HCT116 (cell line): Measurements from ENCODE around the gene KRTAP1-4.

ENCODE experiments used
- CEBPB ChIP-seq: IDR thresholded peaks from 2 replicates; pipeline ENCODE4 v1.6.1; 2012; ENCODE audit warnings: low read depth
- EZH2phosphoT487 ChIP-seq: fragments of 200-600 bp; IDR thresholded peaks from 2 replicates; pipeline ENCODE4 v1.6.1; 2018; ENCODE audit warnings: antibody characterized with exemption, borderline replicate concordance
- POLR2A ChIP-seq: IDR thresholded peaks from 2 replicates; pipeline ENCODE4 v1.7.0; 2011; ENCODE audit warnings: borderline replicate concordance; ENCODE audit not compliant: insufficient read depth, insufficient read length; ENCODE audit errors: extremely low read depth
- POLR2AphosphoS5 ChIP-seq: IDR thresholded peaks from 2 replicates; pipeline ENCODE4 v1.6.1; 2011; ENCODE audit warnings: mild to moderate bottlenecking, low read depth, low read length, moderate library complexity
- ZFX ChIP-seq: fragments of 450-650 bp; IDR thresholded peaks from 2 replicates; pipeline ENCODE4 v1.6.1; 2017
- TF ChIP-seq, protein P1 (sequence below), 3 experiments: fragments of 200-600 bp in 1 of 3; sonication (generic) in 1 of 3; IDR thresholded peaks in 2 of 3; conservative IDR thresholded peaks in 1 of 3; 2 replicates each; pipeline ENCODE4 v1.5.1; 2012 to 2017; ENCODE audit warnings: low read depth in 2 of 3, low read length in 2 of 3, antibody characterized with exemption in 1 of 3, borderline replicate concordance in 1 of 3, control low read depth in 1 of 3, mild to moderate bottlenecking in 1 of 3, mixed read lengths in 1 of 3, mixed run types in 1 of 3, moderate library complexity in 1 of 3; ENCODE audit not compliant: insufficient read depth in 1 of 3
- TF ChIP-seq, protein P2 (sequence below): IDR thresholded peaks from 2 replicates; pipeline ENCODE4 v1.6.1; 2012
- TF ChIP-seq, protein P3 (sequence below): IDR thresholded peaks from 2 replicates; pipeline ENCODE4 v1.6.1; 2012

DNA sequence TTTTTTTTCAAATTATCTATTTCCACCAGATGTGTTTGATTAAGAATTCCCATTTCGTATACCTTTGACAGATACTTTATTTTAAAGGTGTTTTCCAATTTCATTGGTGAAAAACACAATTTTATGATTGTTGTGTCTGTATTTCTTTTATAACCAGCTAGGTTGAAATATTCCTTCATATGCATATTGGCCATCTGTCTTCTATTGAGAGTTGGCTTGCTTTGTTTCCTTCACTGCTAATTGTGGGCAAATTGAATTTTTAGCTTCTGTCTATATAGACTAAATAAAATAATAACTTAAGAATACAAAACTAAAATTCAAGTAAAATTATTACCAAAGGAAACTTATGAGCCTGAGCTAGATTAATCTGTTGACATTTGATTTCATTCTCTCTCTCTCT lies 34.9 kb downstream of the KRTAP1-4 start:
- TF ChIP-seq, protein P1, sequence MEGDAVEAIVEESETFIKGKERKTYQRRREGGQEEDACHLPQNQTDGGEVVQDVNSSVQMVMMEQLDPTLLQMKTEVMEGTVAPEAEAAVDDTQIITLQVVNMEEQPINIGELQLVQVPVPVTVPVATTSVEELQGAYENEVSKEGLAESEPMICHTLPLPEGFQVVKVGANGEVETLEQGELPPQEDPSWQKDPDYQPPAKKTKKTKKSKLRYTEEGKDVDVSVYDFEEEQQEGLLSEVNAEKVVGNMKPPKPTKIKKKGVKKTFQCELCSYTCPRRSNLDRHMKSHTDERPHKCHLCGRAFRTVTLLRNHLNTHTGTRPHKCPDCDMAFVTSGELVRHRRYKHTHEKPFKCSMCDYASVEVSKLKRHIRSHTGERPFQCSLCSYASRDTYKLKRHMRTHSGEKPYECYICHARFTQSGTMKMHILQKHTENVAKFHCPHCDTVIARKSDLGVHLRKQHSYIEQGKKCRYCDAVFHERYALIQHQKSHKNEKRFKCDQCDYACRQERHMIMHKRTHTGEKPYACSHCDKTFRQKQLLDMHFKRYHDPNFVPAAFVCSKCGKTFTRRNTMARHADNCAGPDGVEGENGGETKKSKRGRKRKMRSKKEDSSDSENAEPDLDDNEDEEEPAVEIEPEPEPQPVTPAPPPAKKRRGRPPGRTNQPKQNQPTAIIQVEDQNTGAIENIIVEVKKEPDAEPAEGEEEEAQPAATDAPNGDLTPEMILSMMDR (IDR thresholded peaks at IDR 0.05 in 2 of 3, conservative IDR thresholded peaks at IDR 0.05 in 1 of 3; ENCODE audit: borderline replicate concordance in 1 of 3, insufficient read depth in 1 of 3, low read depth in 2 of 3, low read length in 2 of 3) = no peak
- TF ChIP-seq POLR2AphosphoS5 (no peak), POLR2A (no peak), ZFX (no peak), CEBPB (no peak), EZH2phosphoT487 (no peak)
- TF ChIP-seq, protein P2, sequence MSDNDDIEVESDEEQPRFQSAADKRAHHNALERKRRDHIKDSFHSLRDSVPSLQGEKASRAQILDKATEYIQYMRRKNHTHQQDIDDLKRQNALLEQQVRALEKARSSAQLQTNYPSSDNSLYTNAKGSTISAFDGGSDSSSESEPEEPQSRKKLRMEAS = no peak
- TF ChIP-seq, protein P3, sequence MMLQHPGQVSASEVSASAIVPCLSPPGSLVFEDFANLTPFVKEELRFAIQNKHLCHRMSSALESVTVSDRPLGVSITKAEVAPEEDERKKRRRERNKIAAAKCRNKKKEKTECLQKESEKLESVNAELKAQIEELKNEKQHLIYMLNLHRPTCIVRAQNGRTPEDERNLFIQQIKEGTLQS = no peak
